M059J (cell line): ENCODE data around the gene MELTF. TPM values are rescaled to one million over a fixed set of nuclear protein-coding genes. Genes with fewer than 3 reads are reported as not detected.

Experiments used
- DNase-seq: peaks from one replicate; pipeline ENCODE4 v3.0.0-alpha.2; 2012; ENCODE audit warnings: low read depth
- total RNA-seq: library from RNA; depleted of rRNA; stranded (reverse); fragments of >200 nt; shearing (Covaris generic); gene quantifications from 2 replicates; pipeline ENCODE4 v1.2.3, GENCODE V29; 2014

Gene MELTF
- total RNA-seq, 1 experiment from 2014 or later = 8.9 TPM

DNA sequence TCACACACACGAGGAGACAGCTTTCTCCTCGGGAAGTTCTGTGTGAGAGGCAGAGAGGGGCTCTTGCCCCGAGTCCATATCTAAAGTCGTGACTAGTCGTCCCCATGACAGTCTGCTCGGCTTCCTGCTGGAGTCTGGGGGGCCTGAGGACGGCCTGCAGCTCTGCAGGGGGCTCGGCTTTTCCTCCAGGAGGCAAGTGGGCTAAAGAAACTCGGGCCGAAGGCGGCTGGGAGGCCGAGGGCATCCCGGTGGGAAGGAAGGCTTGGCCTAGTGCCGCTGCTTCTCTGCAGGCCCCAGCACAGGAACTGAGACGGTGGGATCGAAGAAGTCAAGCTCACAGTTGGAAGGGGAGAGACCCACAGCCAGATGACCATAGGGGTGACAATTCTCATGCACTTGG lies 35.6 kb downstream of the MELTF start:
- DNase-seq = no peak

DNA sequence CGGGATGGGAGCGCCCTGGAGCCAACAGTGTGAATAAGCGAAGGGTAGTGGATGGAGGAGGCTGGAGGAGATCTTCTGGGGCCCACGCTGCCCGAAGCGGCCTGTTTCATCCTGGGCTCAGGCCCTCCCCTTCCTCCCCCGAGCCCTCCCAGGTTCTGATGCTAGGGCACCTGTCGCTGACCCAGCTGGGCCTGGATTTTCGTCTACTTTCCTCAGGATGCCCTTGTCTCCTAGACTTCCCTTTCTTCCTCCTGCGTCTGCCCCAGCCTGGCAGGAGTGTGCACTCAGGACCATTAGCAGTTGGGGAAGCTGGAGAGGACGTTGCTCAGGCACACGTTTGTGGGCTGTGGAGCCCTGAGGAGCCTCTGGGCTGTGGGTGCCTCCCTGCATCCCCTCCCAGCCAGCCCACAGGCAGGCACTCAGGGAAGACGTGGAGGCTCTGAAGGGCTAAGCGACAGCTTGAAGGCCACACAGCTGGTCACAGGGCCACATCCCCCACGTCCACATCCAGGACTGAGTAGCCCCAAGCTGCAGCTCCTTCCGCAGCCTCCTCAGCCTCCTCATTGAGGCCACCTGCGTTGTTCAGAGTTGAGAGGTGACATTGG lies 37.1 kb downstream of the MELTF start:
- no peak for DNase-seq

DNA sequence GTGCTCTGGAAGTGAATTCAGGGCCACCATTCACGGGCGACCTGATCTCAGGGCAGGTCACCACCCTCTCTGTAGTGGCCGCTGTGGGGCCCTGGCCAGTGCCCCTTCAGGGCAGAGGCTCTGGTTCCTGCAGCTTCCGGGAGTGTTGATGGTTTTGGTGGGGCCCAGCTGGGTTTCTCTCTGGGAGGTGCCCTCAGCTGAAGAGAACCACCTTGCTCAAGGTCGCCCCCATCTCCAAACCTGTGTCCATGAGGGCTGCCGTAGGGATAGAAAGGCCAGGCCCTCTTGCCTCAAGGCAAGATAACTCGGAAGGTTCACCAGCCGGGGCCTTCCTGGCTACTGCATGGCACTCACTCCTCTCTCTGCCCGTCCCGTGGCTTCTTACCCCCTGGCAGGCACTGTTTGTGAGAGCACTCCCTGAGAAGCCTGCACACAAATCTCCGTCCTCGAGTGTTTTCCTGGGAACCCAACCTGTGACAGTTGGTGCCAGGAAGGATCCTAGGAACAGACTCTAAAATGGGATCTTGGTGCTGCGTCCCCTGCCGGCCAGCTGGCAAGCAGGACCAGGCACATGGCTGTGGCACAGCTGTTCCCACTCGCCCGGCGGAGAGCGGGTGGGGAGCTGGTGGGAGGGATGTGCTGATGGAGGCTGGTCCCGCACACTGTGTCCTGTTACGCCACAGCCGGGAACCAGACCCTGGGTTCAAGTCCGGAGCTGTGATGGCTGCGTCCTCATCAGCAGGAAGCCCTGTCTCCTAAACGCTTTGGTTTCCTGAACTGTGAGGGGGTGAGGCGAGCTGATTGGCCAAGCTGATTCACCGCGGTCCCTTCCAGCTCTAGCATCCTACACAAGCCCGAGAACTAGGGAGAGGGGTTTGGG lies 37.8 kb downstream of the MELTF start:
- DNase-seq = no peak

DNA sequence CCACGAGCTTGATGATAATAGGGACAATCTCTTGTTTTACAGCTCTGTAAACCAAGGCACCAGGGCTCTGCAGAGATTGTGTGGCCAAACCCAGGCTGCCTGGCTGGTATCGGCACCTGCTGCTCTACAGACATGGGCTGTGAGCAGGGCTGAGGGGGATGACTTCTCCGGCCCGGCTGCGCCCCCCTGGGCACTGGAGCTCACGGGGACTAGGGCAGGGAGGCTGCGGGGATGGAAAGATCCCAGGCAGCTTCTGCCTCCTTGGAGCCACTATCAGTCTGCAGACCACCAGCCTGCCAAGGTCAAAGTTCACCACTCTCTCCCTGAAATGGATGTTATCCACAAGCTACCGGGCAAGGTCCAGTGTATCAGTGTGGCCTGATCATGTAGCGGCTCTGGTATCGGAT lies 39.0 kb downstream of the MELTF start:
- DNase-seq = no peak

DNA sequence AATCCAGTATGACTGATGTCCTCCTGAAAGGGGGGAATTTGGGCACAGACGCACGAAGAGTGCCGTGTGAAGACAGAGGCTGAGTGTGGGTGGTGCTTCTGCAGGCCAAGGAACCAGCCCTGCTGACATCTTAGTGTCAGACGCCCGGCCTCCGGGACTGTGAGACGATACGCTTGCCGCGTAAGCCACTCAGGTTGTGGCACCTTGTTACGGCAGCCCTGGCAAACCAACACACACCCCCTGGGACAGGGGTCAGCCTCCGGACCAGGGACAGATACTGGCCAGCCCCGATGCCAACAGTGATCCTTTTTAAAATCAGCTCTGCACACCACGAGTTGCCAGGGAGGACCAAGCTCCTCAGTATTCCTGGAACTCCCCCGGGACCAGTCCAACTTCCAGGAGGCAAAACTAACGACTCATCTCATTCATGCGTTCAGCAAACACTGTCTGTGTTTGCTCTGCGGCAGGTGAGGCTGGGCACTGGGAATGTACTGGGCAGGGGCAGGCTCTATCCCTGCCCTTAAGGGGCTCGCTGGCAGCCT lies 39.8 kb downstream of the MELTF start:
- DNase-seq = no peak

DNA sequence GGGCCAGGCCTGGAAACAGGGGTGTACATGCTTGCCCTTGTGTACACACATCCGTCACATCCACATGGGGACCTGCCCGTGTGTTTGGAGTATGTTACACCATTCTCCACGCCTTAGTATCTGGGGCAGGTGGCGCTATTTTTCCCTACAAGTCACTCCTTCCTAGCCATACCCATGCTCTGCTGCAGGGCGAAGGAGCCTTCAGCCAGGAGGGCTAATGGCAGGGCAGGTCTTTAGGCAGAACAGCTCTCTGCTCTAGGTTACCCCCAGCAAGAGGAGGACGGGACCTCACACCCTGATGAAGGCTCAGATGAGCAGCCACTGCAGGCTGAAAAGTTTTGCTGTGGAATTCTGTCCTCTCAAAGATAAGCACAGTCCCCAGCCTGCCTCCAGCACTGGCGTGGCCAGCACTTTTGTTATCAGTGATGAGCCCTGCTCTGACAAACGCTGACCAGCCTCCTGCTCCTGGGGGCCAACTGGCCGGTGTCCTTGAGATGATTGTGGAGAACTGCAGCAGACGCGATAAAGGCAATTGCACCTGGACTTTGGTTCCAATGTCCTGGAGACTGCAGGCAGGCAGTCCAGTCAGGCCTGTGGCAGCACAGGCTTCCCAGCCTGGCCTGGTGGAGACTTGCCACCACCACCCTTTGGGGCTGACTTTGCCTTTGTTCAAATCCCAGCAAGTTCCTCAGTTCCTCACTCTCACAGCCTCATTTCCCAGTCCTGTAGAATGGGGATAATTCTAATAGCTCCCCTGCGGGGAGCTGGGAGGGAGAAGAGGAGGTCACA lies 41.2 kb downstream of the MELTF start:
- DNase-seq = peak; percentile 24

DNA sequence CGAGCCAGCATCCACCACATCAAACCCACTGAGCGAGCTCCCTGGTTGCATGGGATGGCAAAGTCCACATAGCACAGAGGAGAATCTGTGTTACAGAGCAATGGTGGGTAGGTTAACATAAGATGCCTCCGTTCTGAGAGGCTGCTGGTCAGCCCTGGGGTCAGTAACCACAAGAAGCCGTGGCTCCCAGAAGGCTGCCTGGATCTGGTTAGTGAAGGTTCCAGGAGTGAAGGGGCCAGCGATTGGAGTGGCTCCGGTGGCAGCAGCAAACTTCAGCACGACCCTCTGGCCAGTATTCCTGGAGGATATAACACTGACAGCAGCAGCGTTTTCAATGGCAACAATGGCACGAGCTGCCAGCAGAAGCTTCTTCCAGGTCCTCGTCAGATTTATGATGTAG lies 42.6 kb downstream of the MELTF start:
- no peak for DNase-seq

DNA sequence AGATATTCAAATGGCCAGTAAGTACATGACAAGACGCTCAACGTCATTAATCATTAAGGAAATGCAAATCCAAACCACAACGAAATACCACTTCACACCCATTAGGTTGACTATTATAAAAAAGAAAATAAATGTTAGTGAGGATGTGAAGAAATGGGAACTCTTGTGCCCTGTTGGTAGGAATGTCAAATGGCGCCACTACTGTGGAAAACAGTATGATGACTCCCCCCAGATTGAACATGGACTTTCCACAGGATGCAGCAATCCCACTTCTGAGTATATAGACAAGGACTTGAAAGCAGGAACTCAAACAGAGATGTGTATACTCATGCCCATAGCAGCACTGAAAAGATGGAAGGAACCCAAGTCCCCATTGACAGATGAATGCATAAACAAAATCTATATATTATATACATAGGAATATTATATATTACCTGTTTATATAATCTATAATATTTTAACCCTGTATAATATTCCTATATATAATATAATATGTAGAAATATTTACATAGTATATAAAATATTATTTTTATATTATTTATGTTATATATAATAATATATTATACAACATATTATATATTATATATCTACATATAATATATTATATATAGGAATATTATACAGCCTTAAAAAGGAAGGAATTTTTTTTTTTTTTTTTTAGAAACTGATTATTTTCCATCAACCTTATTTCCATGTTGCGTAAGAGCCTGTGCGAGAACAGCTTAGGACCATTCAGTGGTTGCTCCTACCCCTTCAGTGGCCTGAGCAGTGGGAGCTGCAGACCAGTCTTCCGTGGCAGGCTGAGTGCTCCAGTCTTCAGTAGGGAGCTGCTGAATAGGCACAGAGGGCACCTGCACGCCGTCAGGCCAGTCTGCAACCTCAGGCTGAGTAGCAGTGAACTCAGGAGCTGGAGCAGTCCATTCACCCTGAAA lies 43.4 kb downstream of the MELTF start:
- DNase-seq = no peak

DNA sequence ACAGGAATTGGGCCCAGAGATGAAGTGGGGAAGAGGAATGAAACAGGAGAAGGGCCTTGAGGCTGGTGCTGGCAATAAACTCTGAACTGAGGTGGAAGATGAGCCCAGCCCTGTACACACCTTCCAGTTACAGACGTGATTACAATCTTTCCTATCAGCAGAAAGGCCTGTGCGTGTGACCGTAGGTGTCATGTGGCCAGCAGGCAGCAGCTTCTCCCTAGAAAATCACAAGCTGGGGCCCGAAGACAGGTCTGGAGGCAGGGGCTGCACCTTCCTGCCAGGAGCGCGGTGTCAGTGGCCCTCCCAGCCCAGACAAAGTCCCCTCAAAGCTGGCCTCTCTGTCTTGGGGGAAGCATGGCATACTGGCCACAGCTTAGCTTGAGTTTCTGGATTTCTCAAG lies 44.3 kb downstream of the MELTF start:
- no peak for DNase-seq

DNA sequence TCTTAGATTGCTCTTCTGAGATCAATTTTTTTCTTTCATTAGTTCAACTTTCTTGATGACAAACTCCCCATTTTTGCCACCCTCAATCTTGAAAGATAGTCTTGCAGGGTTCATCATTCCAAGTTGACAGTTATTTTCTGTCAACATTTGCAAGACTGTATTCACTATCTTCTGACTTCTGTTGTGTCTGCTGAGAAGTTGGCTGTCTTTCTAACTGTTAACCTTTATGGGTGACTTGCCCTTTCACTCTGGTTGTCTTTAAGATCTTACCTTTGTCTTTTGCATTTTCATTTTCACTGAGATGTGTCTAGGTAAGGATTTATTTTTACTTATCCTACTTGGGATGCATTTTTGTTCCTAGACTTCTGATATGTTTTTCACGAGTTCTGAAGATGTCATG lies 46.4 kb downstream of the MELTF start:
- no peak for DNase-seq

DNA sequence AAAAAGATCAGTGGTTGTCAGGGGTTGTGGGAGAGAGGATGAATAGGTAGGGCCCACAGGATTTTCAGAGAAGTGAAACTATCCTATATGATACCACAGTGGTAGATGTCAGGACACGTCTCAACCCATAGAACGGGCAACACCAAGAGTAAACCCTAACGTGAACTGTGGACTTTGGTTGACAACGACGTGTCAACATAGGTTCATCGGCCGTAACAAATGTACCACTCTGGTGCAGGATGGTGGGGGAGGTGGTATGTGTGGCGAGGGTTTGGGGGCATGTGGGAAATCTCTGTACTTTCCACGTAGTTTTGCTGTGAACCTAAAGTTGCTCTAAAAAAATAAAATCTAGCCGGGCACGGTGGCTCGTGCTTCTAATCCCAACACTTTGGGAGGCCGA lies 48.0 kb downstream of the MELTF start:
- no peak for DNase-seq

DNA sequence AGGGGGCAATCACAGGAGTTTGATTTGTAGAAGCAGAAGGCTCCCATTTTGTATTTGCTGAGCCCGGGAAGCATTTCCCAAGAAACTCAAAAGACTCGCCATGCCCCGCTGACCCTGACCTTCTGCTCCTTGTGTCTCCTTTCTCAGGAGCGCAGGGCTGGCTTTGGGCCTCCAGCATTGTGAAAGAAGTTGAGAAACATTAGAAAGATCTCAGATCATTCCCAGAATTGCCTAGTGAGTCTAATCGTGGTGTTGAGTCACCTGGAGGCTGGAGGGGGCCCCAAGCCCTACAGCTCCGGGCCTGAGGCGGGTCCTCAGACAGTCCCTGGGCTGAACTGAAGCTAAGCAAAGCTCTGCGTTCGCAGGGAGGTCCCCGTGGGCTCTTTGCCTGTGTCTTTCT lies 50.1 kb downstream of the MELTF start:
- DNase-seq = peak; percentile 21

DNA sequence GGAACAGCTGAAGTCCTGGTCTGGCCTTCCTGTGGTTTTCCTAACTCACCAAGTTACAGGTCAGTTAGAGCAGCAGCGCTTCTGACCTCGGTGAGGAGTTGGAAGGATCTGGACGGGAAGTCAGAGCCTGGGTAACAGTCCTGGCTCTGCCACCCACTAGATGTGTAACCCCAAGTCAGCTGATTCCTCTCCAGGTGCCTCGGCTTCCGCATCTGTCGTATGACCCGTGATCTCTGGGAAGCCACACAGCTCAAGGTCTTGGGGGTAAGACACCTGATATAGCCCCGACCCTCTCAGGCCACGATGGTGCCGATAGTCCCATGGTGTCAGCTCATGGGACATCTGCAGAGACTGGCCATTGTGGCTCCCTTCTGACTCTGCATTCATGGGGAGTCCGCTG lies 52.7 kb downstream of the MELTF start:
- DNase-seq = no peak

DNA sequence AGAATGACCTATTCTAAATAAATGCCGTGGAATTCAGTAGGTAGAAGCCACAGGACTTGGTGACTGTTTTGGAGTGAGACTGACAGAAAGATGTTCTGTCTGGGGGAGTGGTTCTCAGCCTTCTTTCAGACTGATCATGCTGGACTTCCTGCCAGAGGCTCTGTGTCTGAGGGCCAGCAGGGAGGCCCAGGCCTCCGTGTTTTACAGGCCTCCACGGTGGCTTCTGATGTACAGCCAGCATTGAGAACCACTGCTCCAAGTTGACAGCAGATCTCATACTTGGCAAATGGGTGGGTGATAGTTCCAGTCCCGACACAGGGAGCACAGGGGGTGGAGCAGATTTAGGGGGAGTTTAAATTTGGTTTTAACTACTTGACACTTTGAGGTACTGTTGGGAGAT lies 54.3 kb downstream of the MELTF start:
- no peak for DNase-seq

DNA sequence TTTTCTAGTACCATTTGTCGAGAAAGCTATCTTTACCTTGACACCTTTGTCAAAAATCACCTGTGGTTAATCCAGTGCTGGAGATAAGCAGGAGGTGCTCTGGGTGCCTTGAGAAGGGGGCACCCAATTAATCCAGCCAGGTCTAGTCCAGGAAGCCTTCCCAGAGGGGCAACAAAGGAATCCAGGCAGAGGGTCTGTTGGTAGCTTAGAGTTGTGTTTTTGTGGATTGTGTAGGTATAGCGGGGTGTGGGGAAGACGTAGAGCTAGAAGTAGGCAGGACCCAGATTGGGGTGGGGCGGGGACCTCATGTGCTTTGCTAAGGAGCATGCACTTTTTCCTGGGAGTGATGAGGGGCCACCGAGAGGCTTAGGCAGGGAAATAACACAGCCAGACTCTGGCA lies 55.0 kb downstream of the MELTF start:
- DNase-seq = no peak

DNA sequence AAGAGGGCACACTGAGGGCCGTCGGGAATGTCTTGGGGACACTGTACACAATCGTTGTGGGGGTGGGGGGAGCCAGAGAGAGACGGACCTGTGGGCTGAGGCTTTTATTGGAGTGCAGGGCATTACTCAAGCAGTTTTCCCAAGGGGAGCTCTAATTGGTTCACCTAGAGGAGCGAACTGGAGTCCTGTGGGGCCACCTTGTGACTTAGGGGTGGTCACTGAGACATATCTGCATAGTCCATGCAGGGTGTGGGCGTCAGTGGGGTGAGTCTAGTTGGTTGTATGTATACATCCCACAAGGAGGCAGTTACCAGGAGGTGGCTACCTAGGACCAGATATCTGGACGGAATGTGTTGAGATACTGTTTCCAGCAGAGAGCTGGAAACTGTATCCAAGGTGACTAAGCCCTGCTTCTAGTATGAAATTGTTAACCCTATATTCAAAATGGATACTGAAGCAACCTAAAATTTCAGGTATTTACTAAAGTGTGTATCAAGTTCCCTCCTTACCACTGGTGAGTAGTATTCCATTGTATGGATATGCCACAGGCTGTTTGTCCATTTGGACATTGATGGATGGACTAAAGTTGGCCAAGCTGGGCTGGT lies 58.4 kb downstream of the MELTF start:
- peak; percentile 40 for DNase-seq

DNA sequence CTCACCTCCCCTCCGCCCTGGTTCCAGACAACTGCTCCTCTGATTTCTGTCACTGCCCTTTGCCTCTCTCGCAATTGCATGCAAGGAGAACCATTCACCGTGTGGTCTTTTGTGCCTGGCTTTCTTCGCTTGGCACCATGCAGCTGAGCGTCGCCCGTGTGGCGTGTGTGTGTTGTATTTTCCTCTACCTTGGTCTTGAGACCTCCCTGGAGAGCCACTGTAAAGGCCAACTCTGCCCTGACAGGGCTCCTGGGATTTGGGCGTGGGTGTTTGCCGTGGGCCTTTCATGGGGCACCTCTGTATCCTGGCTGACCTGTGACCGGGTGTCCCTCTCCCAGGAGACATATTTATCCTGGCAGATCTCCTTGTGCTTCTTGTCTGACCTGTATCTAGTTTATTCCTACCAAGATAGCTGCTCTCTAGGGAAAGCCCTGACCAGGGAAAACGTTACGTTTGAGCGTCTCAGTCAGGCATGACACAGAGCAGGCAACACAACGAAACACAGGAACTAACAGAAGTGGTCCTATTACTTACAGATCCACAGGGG lies 59.0 kb downstream of the MELTF start:
- no peak for DNase-seq

DNA sequence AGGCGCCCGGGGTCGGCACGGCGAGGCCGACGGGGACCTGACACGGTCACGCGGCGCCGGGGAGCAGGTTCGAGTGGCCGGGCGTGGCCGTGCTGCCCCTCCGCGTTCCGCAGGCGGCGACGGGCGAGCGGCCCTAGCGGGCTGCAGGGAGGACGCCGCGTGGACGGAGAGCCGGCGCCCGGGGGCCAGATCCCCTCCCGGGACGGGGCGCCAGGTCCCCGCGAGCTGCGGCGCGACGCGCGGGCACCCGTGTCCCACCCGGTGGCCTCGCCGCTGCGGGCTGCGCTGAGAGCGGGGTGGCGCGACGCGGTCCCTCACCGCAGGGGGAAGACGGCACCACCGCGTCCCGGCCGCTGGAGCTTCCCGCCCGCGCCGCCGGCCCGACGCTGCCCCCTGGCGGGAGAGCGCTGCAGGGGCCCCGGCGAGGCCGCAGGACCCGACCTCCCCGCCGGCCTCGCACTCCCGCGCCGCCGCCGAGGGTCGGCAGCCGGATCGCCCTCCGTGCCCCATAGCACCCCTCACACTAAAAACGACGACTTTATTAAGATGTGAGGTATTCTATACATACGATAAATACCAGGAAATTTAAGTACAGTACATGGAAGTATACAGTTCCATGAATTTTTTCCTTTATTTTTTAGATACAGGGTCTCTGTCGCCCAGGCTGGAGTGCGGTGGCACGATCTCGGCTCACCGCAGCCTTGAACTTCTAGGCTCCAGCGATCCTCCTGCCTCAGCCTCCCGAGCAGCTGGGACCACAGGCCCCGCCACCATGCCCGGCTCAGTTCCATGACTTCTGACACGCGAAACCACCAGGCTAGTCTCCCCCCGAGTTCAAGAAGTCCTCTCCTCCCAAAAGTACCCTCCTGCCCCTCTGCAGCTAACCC lies 59.7 kb downstream of the MELTF start:
- peak; percentile 58 for DNase-seq

DNA sequence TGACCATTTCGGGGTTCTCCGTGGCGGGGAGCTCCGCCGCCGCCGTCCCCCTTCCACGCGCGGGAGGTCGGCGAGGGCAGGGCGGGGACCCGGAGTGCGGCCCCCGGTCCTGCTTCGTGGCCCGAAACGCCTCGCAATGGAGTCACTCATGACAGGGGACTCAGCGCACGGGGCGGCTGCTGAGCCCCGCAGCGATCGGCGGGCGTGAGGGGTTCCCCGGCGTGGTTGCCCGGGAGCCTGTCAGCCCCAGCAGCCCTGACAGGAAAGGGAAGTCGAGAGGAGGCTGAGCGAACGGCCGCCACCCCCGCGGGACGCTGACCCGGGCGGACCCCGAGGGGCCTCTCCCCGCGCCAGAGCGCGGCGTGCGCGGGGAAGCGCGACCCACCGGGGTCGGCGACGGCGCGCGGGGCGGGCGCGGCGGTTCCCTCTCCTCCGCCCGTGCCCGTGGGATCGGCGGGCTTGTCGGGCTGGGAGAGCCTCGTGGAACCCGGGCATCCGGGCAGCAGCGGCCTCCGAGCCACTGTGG lies 60.4 kb downstream of the MELTF start:
- peak; percentile 52 for DNase-seq
